ENCODE measurements around the gene RFX2. TPM values are rescaled to one million over a fixed set of nuclear protein-coding genes. Genes with fewer than 3 reads are reported as not detected.

Gene RFX2
- total RNA-seq, 2 donors from 2014 or later: 14.0 to 14.8 TPM

DNA sequence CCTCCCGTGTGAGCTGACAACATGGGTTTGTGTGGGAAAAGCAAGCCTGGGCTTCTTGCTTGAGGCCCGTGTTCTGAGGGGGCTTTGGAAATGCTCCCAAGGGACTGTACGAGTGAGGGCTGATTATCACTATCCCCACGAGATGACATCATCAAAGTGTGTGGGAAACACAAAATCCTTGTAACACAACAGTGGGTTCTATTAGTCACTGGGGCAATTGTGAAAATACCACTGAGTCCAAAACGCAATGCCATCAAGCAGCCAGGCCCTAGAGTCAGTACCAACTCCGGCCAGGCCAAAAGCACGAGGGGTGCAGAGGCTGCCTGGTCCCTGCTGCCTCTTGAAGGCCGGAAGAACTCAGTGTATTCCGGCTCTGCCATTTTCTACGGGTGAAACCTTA lies 166.7 kb downstream of the RFX2 start:
- H3K27me3 ChIP-seq: no peaks in the 10 kb centered on the region
- no peak overlapping the region for H3K27ac ChIP-seq
- H3K4me3 ChIP-seq: no peak overlapping the region
- 68 to 74% methylated on average over 6 to 10 of the region's 10 CpGs for WGBS, 2 donors
- H3K36me3 ChIP-seq (replicated peaks in 1 of 2; ENCODE audit: insufficient read depth in 1 of 2, low read depth in 2 of 2): peaks cover 0 to 6% of the 10 kb centered on the region in 2 donors
- no peak for DNase-seq
- intact Hi-C loops (cut with DNase I): no loop called here
- no peak for ATAC-seq
- no peaks in the 10 kb centered on the region for H3K9me3 ChIP-seq
- TF ChIP-seq, protein P1, sequence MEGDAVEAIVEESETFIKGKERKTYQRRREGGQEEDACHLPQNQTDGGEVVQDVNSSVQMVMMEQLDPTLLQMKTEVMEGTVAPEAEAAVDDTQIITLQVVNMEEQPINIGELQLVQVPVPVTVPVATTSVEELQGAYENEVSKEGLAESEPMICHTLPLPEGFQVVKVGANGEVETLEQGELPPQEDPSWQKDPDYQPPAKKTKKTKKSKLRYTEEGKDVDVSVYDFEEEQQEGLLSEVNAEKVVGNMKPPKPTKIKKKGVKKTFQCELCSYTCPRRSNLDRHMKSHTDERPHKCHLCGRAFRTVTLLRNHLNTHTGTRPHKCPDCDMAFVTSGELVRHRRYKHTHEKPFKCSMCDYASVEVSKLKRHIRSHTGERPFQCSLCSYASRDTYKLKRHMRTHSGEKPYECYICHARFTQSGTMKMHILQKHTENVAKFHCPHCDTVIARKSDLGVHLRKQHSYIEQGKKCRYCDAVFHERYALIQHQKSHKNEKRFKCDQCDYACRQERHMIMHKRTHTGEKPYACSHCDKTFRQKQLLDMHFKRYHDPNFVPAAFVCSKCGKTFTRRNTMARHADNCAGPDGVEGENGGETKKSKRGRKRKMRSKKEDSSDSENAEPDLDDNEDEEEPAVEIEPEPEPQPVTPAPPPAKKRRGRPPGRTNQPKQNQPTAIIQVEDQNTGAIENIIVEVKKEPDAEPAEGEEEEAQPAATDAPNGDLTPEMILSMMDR (IDR thresholded peaks at IDR 0.05): no peak
- TF ChIP-seq POLR2A (IDR thresholded peaks at IDR 0.05): no peak
- H3K4me1 ChIP-seq: no peaks in the 10 kb centered on the region

Other genes with a start within 250 kb of the RFX2 start
- not detected for gene FUT5, start 240.0 kb downstream of the RFX2 start, total RNA-seq
- gene NDUFA11, start 206.7 kb downstream of the RFX2 start, total RNA-seq: 10 to 100 TPM; 31.6 to 79.1 TPM
- 10 to 100 TPM; 12.5 to 15.3 TPM for gene VMAC, start 205.6 kb downstream of the RFX2 start, total RNA-seq
- 10 to 100 TPM; 18.7 to 38.6 TPM for gene CAPS, start 196.2 kb downstream of the RFX2 start, total RNA-seq
- gene RANBP3, start 132.4 kb downstream of the RFX2 start, total RNA-seq: 10 to 100 TPM; 62.0 to 90.0 TPM
- not detected for gene ACSBG2, start 25.2 kb upstream of the RFX2 start, total RNA-seq
- 10 to 100 TPM; 16.3 to 23.7 TPM for gene MLLT1, start 169.5 kb upstream of the RFX2 start, total RNA-seq
- gene ACER1, start 223.1 kb upstream of the RFX2 start, total RNA-seq: not detected

Data from body of pancreas (tissue), 4 donors.